GM19351 (cell line): ENCODE results near the gene WDR89.
A peak's percentile ranks its signal among the peaks of the same experiment; 100 is the strongest.
"Not testable (repeated sequence)": the region's sequence is repeated elsewhere in the genome, so short reads cannot be mapped to it uniquely, and the experiment has no call there.

Experiments
- ATAC-seq: cut with Tn5 transposase; IDR thresholded peaks from one replicate; pipeline ENCODE4 v1.9.1; 2021; ENCODE audit warnings: mild to moderate bottlenecking, moderate library complexity; ENCODE audit not compliant: unreplicated experiment

Gene WDR89

GRCh38 chr14:63654346-63654745, 12.7 kb upstream of the WDR89 start:
- ATAC-seq: no peak

GRCh38 chr14:63652406-63652805, 10.7 kb upstream of the WDR89 start:
- no peak for ATAC-seq

- ATAC-seq: no peak
Measured at GRCh38 chr14:63650256-63650952, 8.7 kb upstream of the WDR89 start.

- ATAC-seq: peak; percentile 83
Measured at GRCh38 chr14:63647696-63648410, 6.2 kb upstream of the WDR89 start.

- ATAC-seq: no peak
Measured at GRCh38 chr14:63644741-63645140, 3.1 kb upstream of the WDR89 start.

- no peak for ATAC-seq
Measured at GRCh38 chr14:63642656-63643382, 1.1 kb upstream of the WDR89 start.

GRCh38 chr14:63642229-63642611, 549 bp upstream of the WDR89 start:
- ATAC-seq: peak; percentile 64

GRCh38 chr14:63638493-63638892, 3.2 kb downstream of the WDR89 start:
- no peak for ATAC-seq

GRCh38 chr14:63636094-63636635, 5.5 kb downstream of the WDR89 start:
- ATAC-seq: not testable (repeated sequence)

GRCh38 chr14:63633801-63634200, 7.9 kb downstream of the WDR89 start:
- ATAC-seq: no peak

GRCh38 chr14:63632932-63633514, 8.6 kb downstream of the WDR89 start:
- ATAC-seq: peak; percentile 76

GRCh38 chr14:63624701-63625100, 17.0 kb downstream of the WDR89 start:
- no peak for ATAC-seq

- no peak for ATAC-seq
Measured at GRCh38 chr14:63624203-63624602, 17.5 kb downstream of the WDR89 start.

- ATAC-seq: not testable (repeated sequence)
Measured at GRCh38 chr14:63621975-63622374, 19.7 kb downstream of the WDR89 start.

GRCh38 chr14:63616015-63616414, 25.7 kb downstream of the WDR89 start:
- ATAC-seq: no peak

GRCh38 chr14:63614679-63615363, 26.9 kb downstream of the WDR89 start:
- ATAC-seq: no peak

- ATAC-seq: no peak
Measured at GRCh38 chr14:63611078-63611477, 30.6 kb downstream of the WDR89 start.

GRCh38 chr14:63605041-63605532, 36.6 kb downstream of the WDR89 start:
- no peak for ATAC-seq

GRCh38 chr14:63604626-63605025, 37.0 kb downstream of the WDR89 start:
- no peak for ATAC-seq

GRCh38 chr14:63603749-63604277, 37.9 kb downstream of the WDR89 start:
- ATAC-seq: no peak
